MM.1S (cell line): ENCODE measurements around the gene PDZRN4.

Experiments used
- DNase-seq: peaks from one replicate; pipeline ENCODE4 v3.0.0-alpha.2; 2015
- H2AFZ ChIP-seq: fragments of 300-600 bp; sonication (generic); 2 replicates; pipeline ENCODE4 v1.6.0; 2016; ENCODE audit warnings: antibody characterized with exemption, low read length
- H3F3A ChIP-seq: fragments of 300-600 bp; sonication (generic); 2 replicates; pipeline ENCODE4 v1.6.1; 2016; ENCODE audit warnings: mild to moderate bottlenecking, antibody characterized with exemption, low read length, moderate library complexity, mixed read lengths; ENCODE audit not compliant: insufficient read depth
- H3K27ac ChIP-seq: fragments of 300-600 bp; sonication (generic); 2 replicates; pipeline ENCODE4 v1.5.1; 2016; ENCODE audit warnings: mild to moderate bottlenecking, low read length
- H3K27me3 ChIP-seq: fragments of 300-600 bp; sonication (generic); replicated peaks from 2 replicates; pipeline ENCODE4 v1.6.0; 2016; ENCODE audit warnings: low read length; ENCODE audit not compliant: insufficient read depth
- H3K36me3 ChIP-seq: fragments of 300-600 bp; sonication (generic); replicated peaks from 2 replicates; pipeline ENCODE4 v1.6.1; 2016; ENCODE audit warnings: mild to moderate bottlenecking, low read length, mixed read lengths; ENCODE audit not compliant: insufficient read depth
- H3K4me1 ChIP-seq: fragments of 300-600 bp; sonication (generic); 2 replicates; pipeline ENCODE4 v1.6.1; 2016; ENCODE audit warnings: low read length, mixed read lengths
- H3K4me2 ChIP-seq: fragments of 300-600 bp; sonication (generic); 2 replicates; pipeline ENCODE4 v1.6.0; 2016; ENCODE audit warnings: low read depth, low read length
- H3K4me3 ChIP-seq: fragments of 300-600 bp; sonication (generic); 2 replicates; pipeline ENCODE4 v1.5.1; 2016; ENCODE audit warnings: low read length, mixed read lengths
- H3K79me2 ChIP-seq: fragments of 300-600 bp; sonication (generic); 2 replicates; pipeline ENCODE4 v1.6.1; 2016; ENCODE audit warnings: mixed run types, low read length, mixed read lengths
- H3K9ac ChIP-seq: fragments of 300-600 bp; sonication (generic); 2 replicates; pipeline ENCODE4 v1.6.1; 2016; ENCODE audit warnings: low read length, mixed read lengths
- H3K9me2 ChIP-seq: fragments of 300-600 bp; sonication (generic); replicated peaks from 2 replicates; pipeline ENCODE4 v1.6.1; 2016; ENCODE audit warnings: mild to moderate bottlenecking, low read length, mixed read lengths; ENCODE audit not compliant: insufficient read depth
- H3K9me3 ChIP-seq: fragments of 300-600 bp; sonication (generic); replicated peaks from 2 replicates; pipeline ENCODE4 v1.6.1; 2016; ENCODE audit warnings: mild to moderate bottlenecking, low read length, mixed read lengths; ENCODE audit not compliant: insufficient read depth
- H4K20me1 ChIP-seq: fragments of 300-600 bp; sonication (generic); 2 replicates; pipeline ENCODE4 v1.6.1; 2016; ENCODE audit warnings: mild to moderate bottlenecking, low read length, moderate library complexity, mixed read lengths; ENCODE audit not compliant: insufficient read depth
- EZH2 ChIP-seq: fragments of 300-600 bp; sonication (generic); optimal IDR thresholded peaks from 2 replicates; pipeline ENCODE3; 2017; ENCODE audit warnings: low read depth, mild to moderate bottlenecking, antibody characterized with exemption, low read length, mixed read lengths
- EZH2phosphoT487 ChIP-seq: fragments of 300-600 bp; sonication (generic); IDR thresholded peaks from 2 replicates; pipeline ENCODE4 v1.6.1; 2018; ENCODE audit warnings: antibody characterized with exemption, low read length
- TF ChIP-seq, protein P1 (sequence below): fragments of 300-600 bp; sonication (generic); IDR thresholded peaks from 2 replicates; pipeline ENCODE4 v1.5.1; 2016; ENCODE audit warnings: antibody characterized with exemption, low read length, mixed read lengths

The PDZRN4 gene

DNA sequence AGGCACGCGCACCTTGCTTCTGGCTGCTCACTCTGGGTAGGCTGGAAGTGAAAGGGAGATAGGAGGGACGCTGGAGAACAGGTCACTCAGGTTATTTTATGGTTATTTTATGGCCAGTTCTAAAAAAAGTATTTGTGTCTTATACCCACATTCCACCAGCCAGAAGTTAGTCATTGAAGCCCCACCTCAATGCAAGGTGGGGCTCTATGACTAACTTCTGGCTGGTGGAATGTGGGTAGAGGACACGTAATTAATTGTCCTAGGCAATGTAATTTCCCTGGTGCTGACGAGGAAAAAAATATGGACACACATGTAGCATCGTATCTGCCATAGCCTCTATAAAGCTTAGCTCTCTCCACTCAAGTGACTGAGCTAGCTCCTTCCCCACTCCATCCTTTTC, 104.9 kb downstream of the PDZRN4 start:
- TF ChIP-seq EZH2: no peak
- TF ChIP-seq EZH2phosphoT487: no peak
- TF ChIP-seq, protein P1, sequence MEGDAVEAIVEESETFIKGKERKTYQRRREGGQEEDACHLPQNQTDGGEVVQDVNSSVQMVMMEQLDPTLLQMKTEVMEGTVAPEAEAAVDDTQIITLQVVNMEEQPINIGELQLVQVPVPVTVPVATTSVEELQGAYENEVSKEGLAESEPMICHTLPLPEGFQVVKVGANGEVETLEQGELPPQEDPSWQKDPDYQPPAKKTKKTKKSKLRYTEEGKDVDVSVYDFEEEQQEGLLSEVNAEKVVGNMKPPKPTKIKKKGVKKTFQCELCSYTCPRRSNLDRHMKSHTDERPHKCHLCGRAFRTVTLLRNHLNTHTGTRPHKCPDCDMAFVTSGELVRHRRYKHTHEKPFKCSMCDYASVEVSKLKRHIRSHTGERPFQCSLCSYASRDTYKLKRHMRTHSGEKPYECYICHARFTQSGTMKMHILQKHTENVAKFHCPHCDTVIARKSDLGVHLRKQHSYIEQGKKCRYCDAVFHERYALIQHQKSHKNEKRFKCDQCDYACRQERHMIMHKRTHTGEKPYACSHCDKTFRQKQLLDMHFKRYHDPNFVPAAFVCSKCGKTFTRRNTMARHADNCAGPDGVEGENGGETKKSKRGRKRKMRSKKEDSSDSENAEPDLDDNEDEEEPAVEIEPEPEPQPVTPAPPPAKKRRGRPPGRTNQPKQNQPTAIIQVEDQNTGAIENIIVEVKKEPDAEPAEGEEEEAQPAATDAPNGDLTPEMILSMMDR: no peak
- H4K20me1 ChIP-seq: no peaks in the 10 kb centered on the region
- H3K79me2 ChIP-seq: no peaks in the 10 kb centered on the region
- H3K9me3 ChIP-seq: no peaks in the 10 kb centered on the region
- H3K4me1 ChIP-seq: peaks cover 3% of the 10 kb centered on the region
- H3K9ac ChIP-seq: no peak overlapping the region
- no peak overlapping the region for H2AFZ ChIP-seq
- no peaks in the 10 kb centered on the region for H3K27me3 ChIP-seq
- H3K9me2 ChIP-seq: no peaks in the 10 kb centered on the region
- no peak overlapping the region for H3K4me2 ChIP-seq
- no peak overlapping the region for H3K27ac ChIP-seq
- no peak for DNase-seq
- H3K4me3 ChIP-seq: no peak overlapping the region
- H3F3A ChIP-seq: no peaks in the 10 kb centered on the region
- H3K36me3 ChIP-seq: no peaks in the 10 kb centered on the region

DNA sequence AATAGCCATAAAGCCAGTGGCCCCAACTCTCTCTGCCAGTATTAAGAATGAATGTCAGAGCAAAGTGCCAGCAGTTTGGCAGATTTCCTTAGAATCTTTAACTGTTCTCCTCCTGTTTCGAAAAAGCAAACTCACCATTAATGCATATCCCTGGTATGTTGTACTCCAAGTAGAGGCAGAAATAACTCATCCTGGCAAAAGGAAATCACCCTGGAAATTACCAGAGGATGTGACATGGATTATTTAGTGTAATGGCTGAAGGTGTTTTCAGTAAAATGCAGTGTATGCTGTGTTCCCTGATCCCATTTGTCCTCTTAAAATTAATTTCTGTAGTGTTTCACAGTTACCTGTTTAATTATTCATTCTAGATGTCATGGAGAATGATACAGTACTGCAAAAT, 105.3 kb downstream of the PDZRN4 start:
- no peak overlapping the region for H3K4me2 ChIP-seq
- TF ChIP-seq, protein P1: no peak
- TF ChIP-seq EZH2phosphoT487: no peak
- TF ChIP-seq EZH2: no peak

DNA sequence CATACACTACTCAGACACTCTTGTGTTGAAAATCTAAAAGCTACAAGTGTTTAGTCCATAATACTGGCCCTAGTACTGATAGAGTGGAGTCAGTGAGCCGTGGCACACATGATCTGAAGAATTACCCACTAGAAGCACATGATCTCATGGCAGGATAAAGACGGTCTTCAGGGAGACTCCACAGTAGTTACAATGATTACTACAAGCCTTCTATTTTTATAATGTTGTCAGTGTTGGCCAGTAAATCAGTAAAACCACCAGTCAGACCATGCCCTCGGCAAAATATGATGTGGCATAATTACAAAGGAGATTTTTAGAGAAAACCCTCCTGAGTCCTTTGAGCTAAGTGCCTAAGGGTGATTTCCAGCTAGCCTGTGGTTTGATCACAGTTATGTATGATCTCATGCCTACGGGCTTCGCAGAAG, 114.9 kb downstream of the PDZRN4 start:
- Histone ChIP-seq H3K27ac (no peak overlapping the region), H3K4me1 (no peaks in the 10 kb centered on the region), H3K79me2 (no peaks in the 10 kb centered on the region), H3K9ac (no peak overlapping the region), H3F3A (no peaks in the 10 kb centered on the region), H3K4me2 (no peak overlapping the region), H2AFZ (no peak overlapping the region), H3K9me2 (no peaks in the 10 kb centered on the region), H3K36me3 (no peaks in the 10 kb centered on the region), H3K4me3 (no peak overlapping the region), H4K20me1 (no peaks in the 10 kb centered on the region), H3K27me3 (no peaks in the 10 kb centered on the region), H3K9me3 (no peaks in the 10 kb centered on the region)
- no peak for TF ChIP-seq EZH2phosphoT487
- TF ChIP-seq, protein P1: no peak
- TF ChIP-seq EZH2: no peak
- no peak for DNase-seq

More for the DNA sequence above, 105.3 kb downstream of the PDZRN4 start:
- no peaks in the 10 kb centered on the region for H3K36me3 ChIP-seq
- H3K4me1 ChIP-seq: no peaks in the 10 kb centered on the region
- H3K79me2 ChIP-seq: no peaks in the 10 kb centered on the region
- no peak overlapping the region for H2AFZ ChIP-seq
- H4K20me1 ChIP-seq: no peaks in the 10 kb centered on the region
- no peaks in the 10 kb centered on the region for H3K27me3 ChIP-seq
- no peaks in the 10 kb centered on the region for H3F3A ChIP-seq
- H3K27ac ChIP-seq: no peak overlapping the region
- no peak overlapping the region for H3K4me3 ChIP-seq
- H3K9me2 ChIP-seq: no peaks in the 10 kb centered on the region
- no peak for DNase-seq
- H3K9me3 ChIP-seq: no peaks in the 10 kb centered on the region
- no peak overlapping the region for H3K9ac ChIP-seq
